Chondrocyte (in vitro differentiated cells): ENCODE results near the gene GAK. TPM values are rescaled to one million over a fixed set of nuclear protein-coding genes. Genes with fewer than 3 reads are reported as not detected.

Experiments
- DNase-seq: peaks from one replicate; pipeline ENCODE4 v3.0.0; 2021; ENCODE audit warnings: mixed read lengths, low spot score
- H3K27ac Mint-ChIP-seq: one replicate; pipeline ENCODE4 v1.8.0; 2021; ENCODE audit warnings: mild to moderate bottlenecking, moderate library complexity, mixed read lengths; ENCODE audit not compliant: unreplicated experiment
- H3K27me3 Mint-ChIP-seq: 2 replicates; pipeline ENCODE4 v1.8.0; 2021; ENCODE audit warnings: low read depth, mixed read lengths
- H3K36me3 Mint-ChIP-seq: 2 replicates; pipeline ENCODE4 v1.8.0; 2021; ENCODE audit warnings: low read depth, mixed read lengths
- H3K4me1 Mint-ChIP-seq: 2 replicates; pipeline ENCODE4 v1.8.0; 2021; ENCODE audit warnings: low read depth, mild to moderate bottlenecking, mixed read lengths
- H3K4me3 Mint-ChIP-seq: one replicate; pipeline ENCODE4 v1.8.0; 2021; ENCODE audit warnings: mild to moderate bottlenecking, moderate library complexity, mixed read lengths; ENCODE audit not compliant: unreplicated experiment
- H3K9me3 Mint-ChIP-seq: 2 replicates; pipeline ENCODE4 v1.8.0; 2021; ENCODE audit warnings: low read depth, mixed read lengths
- total RNA-seq: library from RNA; stranded (reverse); gene quantifications from 3 replicates; pipeline ENCODE4 v1.2.1, GENCODE V29; 2021
- TF ChIP-seq, protein P1 (sequence below): fragments of 200-600 bp; sonication (generic); IDR thresholded peaks from 2 replicates; pipeline ENCODE4 v1.5.0; 2021; ENCODE audit warnings: antibody characterized with exemption, mild to moderate bottlenecking, moderate library complexity

The GAK gene
- total RNA-seq, 1 donor from 2014 or later: 61.4 TPM

DNA sequence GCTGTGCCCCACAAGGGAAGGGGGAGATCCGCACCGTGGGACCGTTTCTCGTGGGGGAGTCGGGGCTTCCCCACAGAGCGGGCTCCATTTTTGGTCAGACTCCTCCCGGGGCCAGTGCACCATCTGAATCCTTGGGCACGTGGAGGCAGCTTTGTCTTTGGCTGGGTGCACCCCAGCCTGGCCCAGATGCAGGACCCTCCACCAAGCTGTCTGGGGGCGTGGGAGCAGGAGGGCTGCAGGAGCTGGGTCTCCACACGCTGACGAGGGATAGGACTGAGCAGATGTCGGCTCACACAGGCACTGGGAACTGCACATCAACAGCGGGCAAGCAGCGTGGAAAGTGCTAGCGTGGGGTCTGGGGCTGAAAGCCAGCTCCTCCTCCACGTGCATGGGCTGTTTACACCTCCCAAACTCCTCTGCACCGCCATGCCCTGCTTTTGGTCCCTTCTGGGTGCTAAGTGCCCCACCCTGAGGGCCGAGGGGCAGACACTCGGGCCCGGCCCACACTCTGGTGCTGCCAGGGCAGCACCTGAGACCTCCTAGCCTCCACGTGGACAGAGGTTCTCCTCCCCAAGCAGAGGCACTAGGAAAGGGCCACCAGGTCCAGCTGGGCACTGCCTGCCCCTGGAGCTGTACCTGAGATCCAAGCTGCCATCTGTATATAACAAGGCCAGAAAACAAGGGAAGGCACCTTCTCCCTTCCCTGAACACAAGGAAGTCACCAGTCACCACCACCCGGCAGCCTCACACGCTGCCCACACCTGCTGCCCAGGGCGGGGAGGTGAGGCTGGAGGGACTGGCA lies 27.4 kb upstream of the GAK start:
- H3K27ac Mint-ChIP-seq: no peak overlapping the region
- DNase-seq: peak; percentile 80
- H3K9me3 Mint-ChIP-seq: no peaks in the 10 kb centered on the region
- H3K4me3 Mint-ChIP-seq: no peak overlapping the region
- peaks cover 9% of the 10 kb centered on the region for H3K36me3 Mint-ChIP-seq
- no peaks in the 10 kb centered on the region for H3K4me1 Mint-ChIP-seq
- no peaks in the 10 kb centered on the region for H3K27me3 Mint-ChIP-seq
- TF ChIP-seq, protein P1, sequence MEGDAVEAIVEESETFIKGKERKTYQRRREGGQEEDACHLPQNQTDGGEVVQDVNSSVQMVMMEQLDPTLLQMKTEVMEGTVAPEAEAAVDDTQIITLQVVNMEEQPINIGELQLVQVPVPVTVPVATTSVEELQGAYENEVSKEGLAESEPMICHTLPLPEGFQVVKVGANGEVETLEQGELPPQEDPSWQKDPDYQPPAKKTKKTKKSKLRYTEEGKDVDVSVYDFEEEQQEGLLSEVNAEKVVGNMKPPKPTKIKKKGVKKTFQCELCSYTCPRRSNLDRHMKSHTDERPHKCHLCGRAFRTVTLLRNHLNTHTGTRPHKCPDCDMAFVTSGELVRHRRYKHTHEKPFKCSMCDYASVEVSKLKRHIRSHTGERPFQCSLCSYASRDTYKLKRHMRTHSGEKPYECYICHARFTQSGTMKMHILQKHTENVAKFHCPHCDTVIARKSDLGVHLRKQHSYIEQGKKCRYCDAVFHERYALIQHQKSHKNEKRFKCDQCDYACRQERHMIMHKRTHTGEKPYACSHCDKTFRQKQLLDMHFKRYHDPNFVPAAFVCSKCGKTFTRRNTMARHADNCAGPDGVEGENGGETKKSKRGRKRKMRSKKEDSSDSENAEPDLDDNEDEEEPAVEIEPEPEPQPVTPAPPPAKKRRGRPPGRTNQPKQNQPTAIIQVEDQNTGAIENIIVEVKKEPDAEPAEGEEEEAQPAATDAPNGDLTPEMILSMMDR: no peak

DNA sequence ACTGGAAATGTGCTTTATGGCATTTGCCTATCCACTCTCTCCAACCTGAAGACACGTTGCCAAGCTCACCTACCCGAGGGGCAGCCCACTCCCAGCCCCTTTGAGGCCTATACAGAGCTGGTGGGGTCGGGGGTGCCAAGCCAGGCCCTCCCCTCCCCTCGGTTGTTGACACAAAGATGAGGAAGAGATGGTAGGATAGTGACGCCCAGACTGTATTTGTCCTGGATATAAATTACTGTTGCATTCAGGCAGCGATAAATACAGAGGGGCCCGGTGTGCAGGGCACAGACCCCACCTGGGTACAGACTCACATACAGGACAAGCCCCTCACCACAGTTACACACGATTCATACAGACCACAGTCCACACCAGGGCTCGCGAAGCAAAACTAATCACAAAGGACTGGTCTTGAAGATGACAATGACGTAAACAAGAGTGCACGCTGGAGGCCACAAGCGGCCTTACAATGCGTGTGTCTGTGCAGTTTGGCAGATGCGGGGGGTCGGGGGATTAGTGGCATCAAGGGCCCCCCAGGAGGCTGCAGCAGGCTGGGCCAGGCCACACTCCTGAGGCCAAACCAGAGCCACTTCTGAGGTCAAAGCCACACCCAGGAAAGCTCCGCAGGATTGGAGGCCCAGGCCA lies 26.7 kb upstream of the GAK start:
- H3K27ac Mint-ChIP-seq: peak overlapping the region; percentile 36
- no peaks in the 10 kb centered on the region for H3K27me3 Mint-ChIP-seq

DNA sequence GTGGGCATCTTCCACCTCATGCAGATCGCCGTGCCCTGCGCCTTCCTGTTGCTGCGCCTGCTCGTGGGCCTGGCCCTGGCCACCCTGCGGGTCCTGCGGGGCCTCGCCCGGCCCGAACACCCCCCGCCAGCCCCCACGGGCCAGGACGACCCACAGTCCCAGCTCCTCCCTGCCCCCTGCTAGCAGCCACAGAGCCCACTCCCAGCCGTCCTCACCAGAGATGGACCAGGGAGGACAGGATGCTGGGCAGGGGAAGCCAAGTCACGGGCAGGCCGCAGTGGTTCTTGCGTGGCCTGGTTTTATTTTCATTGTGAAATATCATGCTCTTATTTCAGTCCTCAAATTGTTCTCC lies 26.2 kb upstream of the GAK start:
- H3K27me3 Mint-ChIP-seq: no peaks in the 10 kb centered on the region
- H3K27ac Mint-ChIP-seq: peak overlapping the region; percentile 36
- no peak overlapping the region for H3K4me3 Mint-ChIP-seq
- TF ChIP-seq, protein P1: no peak
- peaks cover 11% of the 10 kb centered on the region for H3K36me3 Mint-ChIP-seq
- H3K4me1 Mint-ChIP-seq: no peaks in the 10 kb centered on the region
- no peaks in the 10 kb centered on the region for H3K9me3 Mint-ChIP-seq
- DNase-seq: no peak

More for the DNA sequence above, 26.7 kb upstream of the GAK start:
- TF ChIP-seq, protein P1: no peak
- no peak overlapping the region for H3K4me3 Mint-ChIP-seq
- H3K9me3 Mint-ChIP-seq: no peaks in the 10 kb centered on the region
- DNase-seq: peak; percentile 68
- no peaks in the 10 kb centered on the region for H3K4me1 Mint-ChIP-seq
- peaks cover 11% of the 10 kb centered on the region for H3K36me3 Mint-ChIP-seq

DNA sequence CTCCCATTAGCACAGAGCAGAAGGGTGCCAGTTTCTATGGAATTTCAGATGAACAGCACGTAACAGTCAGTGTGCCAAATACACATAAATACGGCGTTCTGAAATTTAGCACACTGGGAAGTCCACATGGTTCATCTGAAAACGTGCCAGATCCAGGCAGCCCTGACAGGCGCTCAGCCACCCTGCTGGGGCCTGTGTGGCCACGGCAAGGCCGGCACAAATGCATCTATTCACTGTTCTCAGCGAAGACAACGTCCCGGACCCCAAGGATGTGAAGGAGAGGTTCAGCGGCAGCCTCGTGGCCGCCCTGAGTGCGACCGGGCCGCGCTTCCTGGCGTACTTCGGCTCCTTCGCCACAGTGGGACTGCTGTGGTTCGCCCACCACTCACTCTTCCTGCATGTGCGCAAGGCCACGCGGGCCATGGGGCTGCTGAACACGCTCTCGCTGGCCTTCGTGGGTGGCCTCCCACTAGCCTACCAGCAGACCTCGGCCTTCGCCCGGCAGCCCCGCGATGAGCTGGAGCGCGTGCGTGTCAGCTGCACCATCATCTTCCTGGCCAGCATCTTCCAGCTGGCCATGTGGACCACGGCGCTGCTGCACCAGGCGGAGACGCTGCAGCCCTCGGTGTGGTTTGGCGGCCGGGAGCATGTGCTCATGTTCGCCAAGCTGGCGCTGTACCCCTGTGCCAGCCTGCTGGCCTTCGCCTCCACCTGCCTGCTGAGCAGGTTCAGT lies 25.6 kb upstream of the GAK start:
- H3K4me1 Mint-ChIP-seq: no peaks in the 10 kb centered on the region
- H3K27ac Mint-ChIP-seq: no peak overlapping the region
- H3K36me3 Mint-ChIP-seq: peaks cover 11% of the 10 kb centered on the region
- H3K27me3 Mint-ChIP-seq: no peaks in the 10 kb centered on the region
- DNase-seq: peak; percentile 87
- no peak overlapping the region for H3K4me3 Mint-ChIP-seq
- TF ChIP-seq, protein P1: no peak
- no peaks in the 10 kb centered on the region for H3K9me3 Mint-ChIP-seq

DNA sequence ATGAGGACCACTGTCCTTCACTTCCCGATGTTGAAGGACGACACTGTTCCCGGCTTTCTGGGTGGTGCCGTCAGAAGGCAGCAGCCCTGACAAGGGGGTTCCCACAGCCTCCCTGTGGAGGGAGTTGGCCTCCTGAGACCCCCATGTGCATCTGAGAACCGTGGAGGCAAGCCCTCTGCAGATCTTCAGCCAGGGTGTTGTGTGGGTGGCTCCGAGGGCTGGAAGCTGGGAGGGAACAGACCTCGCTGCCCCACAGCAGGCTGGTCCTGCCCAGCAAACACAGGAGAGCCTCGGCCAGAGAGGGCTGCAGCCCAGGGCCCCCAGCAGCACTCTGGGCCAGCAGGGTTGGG lies 25.1 kb upstream of the GAK start:
- no peaks in the 10 kb centered on the region for H3K27me3 Mint-ChIP-seq
- H3K9me3 Mint-ChIP-seq: no peaks in the 10 kb centered on the region
- no peak overlapping the region for H3K4me3 Mint-ChIP-seq
- peak; percentile 57 for DNase-seq
- H3K4me1 Mint-ChIP-seq: no peaks in the 10 kb centered on the region
- H3K27ac Mint-ChIP-seq: no peak overlapping the region
- peaks cover 11% of the 10 kb centered on the region for H3K36me3 Mint-ChIP-seq
- TF ChIP-seq, protein P1: no peak
